GM18861 (cell line): ENCODE measurements around the gene FLT3.
"Not testable (repeated sequence)": the region's sequence is repeated elsewhere in the genome, so short reads cannot be mapped to it uniquely, and the experiment has no call there.

Experiments
- ATAC-seq: cut with Tn5 transposase; IDR thresholded peaks from one replicate; pipeline ENCODE4 v1.9.1; 2021; ENCODE audit not compliant: unreplicated experiment

FLT3 gene

GRCh38 chr13:28100150-28101121 lies at the start of gene FLT3:
Gene FLT3 (minus strand): TSS chr13:28100576. CDS start chr13:28100510, 66 bp downstream.
- ATAC-seq = no peak

- no peak for ATAC-seq
Observed at GRCh38 chr13:28147495-28147894, 47.1 kb upstream of the FLT3 start.

- ATAC-seq = no peak
Observed at GRCh38 chr13:28145049-28145448, 44.7 kb upstream of the FLT3 start.

GRCh38 chr13:28141542-28141941 lies 41.2 kb upstream of the FLT3 start:
- not testable (repeated sequence) for ATAC-seq

- no peak for ATAC-seq
Observed at GRCh38 chr13:28140433-28141125, 40.2 kb upstream of the FLT3 start.

GRCh38 chr13:28138756-28139470 lies 38.5 kb upstream of the FLT3 start:
- peak; percentile 30 for ATAC-seq

GRCh38 chr13:28138012-28138755 lies 37.8 kb upstream of the FLT3 start, which contains the start of gene PAN3:
Gene PAN3 (plus strand): TSS chr13:28138545. CDS start chr13:28138658, 113 bp downstream.
- peak; percentile 59 for ATAC-seq

- ATAC-seq = no peak
Observed at GRCh38 chr13:28137596-28137995, 37.2 kb upstream of the FLT3 start.

- no peak for ATAC-seq
Observed at GRCh38 chr13:28136916-28137315, 36.5 kb upstream of the FLT3 start.

- ATAC-seq = no peak
Observed at GRCh38 chr13:28131646-28132045, 31.3 kb upstream of the FLT3 start.

- ATAC-seq = no peak
Observed at GRCh38 chr13:28129911-28130693, 29.7 kb upstream of the FLT3 start.

- no peak for ATAC-seq
Observed at GRCh38 chr13:28128926-28129325, 28.6 kb upstream of the FLT3 start.

GRCh38 chr13:28128030-28128429 lies 27.7 kb upstream of the FLT3 start:
- ATAC-seq = no peak

- no peak for ATAC-seq
Observed at GRCh38 chr13:28121224-28121623, 20.8 kb upstream of the FLT3 start.

GRCh38 chr13:28120317-28120716 lies 19.9 kb upstream of the FLT3 start:
- ATAC-seq = no peak

GRCh38 chr13:28117689-28118377 lies 17.5 kb upstream of the FLT3 start:
- no peak for ATAC-seq

GRCh38 chr13:28116736-28117135 lies 16.4 kb upstream of the FLT3 start:
- ATAC-seq = no peak

GRCh38 chr13:28110414-28110813 lies 10.0 kb upstream of the FLT3 start:
- no peak for ATAC-seq

GRCh38 chr13:28106976-28107375 lies 6.6 kb upstream of the FLT3 start:
- no peak for ATAC-seq
